GM12878 (cell line): ENCODE results near the gene HDGF. TPM values are rescaled to one million over a fixed set of nuclear protein-coding genes. Genes with fewer than 3 reads are reported as not detected.

ENCODE experiments used
- ATAC-seq: fragments of 200-7000 bp; cut with Tn5 transposase; 3 replicates; pipeline ENCODE4 v1.9.1; 2020; ENCODE audit warnings: mild to moderate bottlenecking, moderate library complexity
- BruUV-seq: library from RNA; stranded (reverse); fragments of 400-500 nt; replicated peaks from 2 replicates; lab custom pipeline; 2021; lab: Mats Ljungman, UMichigan
- CTCF ChIA-PET: fragments of 300-600 bp; sonication (Branson Sonifier 250); formaldehyde crosslinking; extraction: SDS; loops from one replicate; lab custom pipeline; 2021; ENCODE audit warnings: inconsistent platforms; lab: Yijun Ruan, JAX
- POLR2A ChIA-PET: fragments of 350-600 bp; formaldehyde crosslinking; extraction: SDS; loops from one replicate; lab custom pipeline; 2021; ENCODE audit warnings: inconsistent platforms; lab: Charles Lee
- RAD21 ChIA-PET: fragments of 300-600 bp; sonication (Branson Sonifier 250); formaldehyde crosslinking; loops from one replicate; lab custom pipeline; 2023; ENCODE audit warnings: antibody characterized with exemption; ENCODE audit not compliant: unreplicated experiment; lab: Charles Lee
- SMC1A ChIA-PET: fragments of 300-600 bp; sonication (Branson Sonifier 250); formaldehyde crosslinking; loops from one replicate; lab custom pipeline; 2023; ENCODE audit not compliant: unreplicated experiment, uncharacterized antibody; lab: Charles Lee
- DNase-seq: peaks from one replicate; pipeline ENCODE4 v3.0.0-alpha.2; 2011; ENCODE audit warnings: low read depth, low spot score
- FAIRE-seq: peaks from 3 replicates; lab custom pipeline; 2011; peaks lifted over from hg19 to GRCh38; lab: Jason Lieb, UNC
- H2AFZ ChIP-seq: 2 replicates; pipeline ENCODE4 v1.6.0; 2011; ENCODE audit warnings: low read depth, low read length, control low read depth; ENCODE audit not compliant: control insufficient read depth
- H3K27ac ChIP-seq: 2 replicates; pipeline ENCODE4 v1.5.1; 2011; ENCODE audit warnings: control low read depth; ENCODE audit not compliant: control insufficient read depth, insufficient read depth
- H3K27me3 ChIP-seq, 2 experiments: replicated peaks in 1 of 2; 2 replicates each; pipeline versions ENCODE4 v1.6.0 to v1.6.1; 2011; ENCODE audit warnings: low read length in 1 of 2; ENCODE audit not compliant: control insufficient read depth in 2 of 2, insufficient read depth in 2 of 2
- H3K36me3 ChIP-seq, 2 experiments: 2 replicates each; pipeline ENCODE4 v1.5.1; 2011; ENCODE audit warnings: low read length in 1 of 2; ENCODE audit not compliant: control insufficient read depth in 2 of 2, insufficient read depth in 2 of 2
- H3K4me1 ChIP-seq: 2 replicates; pipeline ENCODE4 v1.6.1; 2011; ENCODE audit warnings: mild to moderate bottlenecking, low read length, moderate library complexity, mixed read lengths; ENCODE audit not compliant: control insufficient read depth, insufficient read depth
- H3K4me2 ChIP-seq: 2 replicates; pipeline ENCODE4 v1.6.0; 2011; ENCODE audit warnings: control low read depth; ENCODE audit not compliant: control insufficient read depth, insufficient read depth
- H3K4me3 ChIP-seq: fragments of 200-600 bp; sonication (generic); 2 replicates; pipeline ENCODE4 v1.5.1; 2016
- H3K79me2 ChIP-seq: 2 replicates; pipeline ENCODE4 v1.6.0; 2011; ENCODE audit warnings: low read length; ENCODE audit not compliant: control insufficient read depth, insufficient read depth
- H3K9ac ChIP-seq: 2 replicates; pipeline ENCODE4 v1.8.0; 2011; ENCODE audit warnings: low read length, control low read depth, mixed read lengths; ENCODE audit not compliant: control insufficient read depth, insufficient read depth
- H3K9me3 ChIP-seq: replicated peaks from 3 replicates; pipeline ENCODE4 v1.5.1; 2011; ENCODE audit warnings: mild to moderate bottlenecking, low read length; ENCODE audit not compliant: control insufficient read depth, insufficient read depth
- H4K20me1 ChIP-seq: 2 replicates; pipeline ENCODE4 v1.6.0; 2011; ENCODE audit not compliant: control insufficient read depth, insufficient read depth
- HDAC6 ChIP-seq: fragments of 200-600 bp; sonication (generic); IDR thresholded peaks from one replicate; pipeline ENCODE4 v1.8.0; 2017; ENCODE audit warnings: antibody characterized with exemption; ENCODE audit not compliant: unreplicated experiment
- ZNF384 ChIP-seq: IDR thresholded peaks from 2 replicates; pipeline ENCODE4 v1.6.1; 2012; ENCODE audit warnings: low read depth, mild to moderate bottlenecking, low read length, improper control_type of control experiment, borderline replicate concordance
- WGBS: methylation state at CpG from one replicate; pipeline ENCODE4 v1.1.6; 2016; ENCODE audit warnings: low lambda C conversion rate; ENCODE audit not compliant: insufficient replicate concordance, insufficient coverage; ENCODE audit errors: missing lambda C conversion rate; 5-methylcytosine and 5-hydroxymethylcytosine counted together
- in situ Hi-C: fragments of 300-500 bp; cut with MboI; formaldehyde crosslinking; loops from 9 replicates; pipeline ENCODE4 v1.14.3; 2018; ENCODE audit warnings: mixed read lengths
- intact Hi-C: fragments of 100-400 bp; cut with micrococcal nuclease; formaldehyde crosslinking; loops from one replicate; pipeline ENCODE4 v1.14.2; 2022; ENCODE audit not compliant: unreplicated experiment
- polyA plus RNA-seq, 11 experiments: library from polyadenylated mRNA; depleted of rRNA in 4 of 11; unstranded in 6 of 11; stranded (reverse) in 5 of 11; fragments of >200 nt; fragmentation: Nextera tagmentation in 4 of 11; fragmentation: Illumina TruSeq in 1 of 11; extraction: Ambion mirVana in 4 of 11; extraction: Trizol in 1 of 11; gene quantifications; 1 replicate in 1 of 11; 2 replicates in 10 of 11; pipeline versions ENCODE4 v1.2.1 to v1.2.3, GENCODE V29; 2011 to 2016; ENCODE audit warnings: inconsistent platforms in 2 of 11, missing spikeins in 2 of 11, low read depth in 1 of 11
- total RNA-seq, 4 experiments: library from RNA; depleted of rRNA in 3 of 4; stranded (reverse); fragments of >200 nt in 3 of 4; fragmentation: Illumina TruSeq in 1 of 4; extraction: Trizol in 1 of 4; gene quantifications; 2 replicates each; pipeline versions ENCODE4 v1.2.1 to v1.2.3, GENCODE V29; 2013 to 2021
- TF ChIP-seq, protein P1 (sequence below): fragments of 450-650 bp; IDR thresholded peaks from 2 replicates; pipeline ENCODE4 v1.6.1; 2017; ENCODE audit warnings: mild to moderate bottlenecking, low read depth, inconsistent platforms; ENCODE audit not compliant: poor library complexity, severe bottlenecking
- TF ChIP-seq, protein P2 (sequence below): fragments of 450-650 bp; IDR thresholded peaks from 2 replicates; pipeline ENCODE4 v1.6.1; 2017; ENCODE audit warnings: mild to moderate bottlenecking

HDGF gene
- total and polyA plus RNA-seq, 10 of the 15 experiments (the other 5 are each of a cell fraction or from before 2014, with no cell fraction given): 28.3 to 372 (median 209) TPM

DNA sequence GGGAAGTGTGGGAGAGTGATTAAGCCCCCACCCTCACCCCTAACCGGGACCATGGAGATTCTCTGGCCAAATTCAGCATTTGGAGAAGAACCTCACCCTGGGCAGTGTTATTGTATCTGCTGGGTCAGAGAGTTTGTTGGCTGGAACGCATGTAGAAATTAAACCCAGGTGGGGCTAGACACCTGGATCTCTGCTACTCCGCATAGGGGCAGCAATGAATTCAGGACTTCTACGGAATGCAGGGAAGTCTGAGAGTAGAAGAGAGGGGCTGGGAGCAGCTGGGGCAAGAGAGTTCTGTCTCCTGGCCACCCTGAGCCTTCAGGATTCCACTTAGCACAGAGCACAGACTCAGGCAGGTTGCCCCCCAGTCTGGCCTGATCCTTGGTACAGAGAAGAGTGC lies 42.4 kb downstream of the HDGF start:
- Histone ChIP-seq H3K4me1 (peaks cover 6% of the 10 kb centered on the region), H4K20me1 (no peaks in the 10 kb centered on the region; the same call in 1 of the 2 replicates), H3K9me3 (no peaks in the 10 kb centered on the region), H3K79me2 (no peaks in the 10 kb centered on the region), H3K4me2 (no peak overlapping the region), H3K27ac (no peak overlapping the region), H3K27me3 (peaks cover 8 to 10% of the 10 kb centered on the region in 2 experiments), H2AFZ (no peak overlapping the region), H3K9ac (no peak overlapping the region)
- in situ Hi-C loops: no loop called here
- RAD21 ChIA-PET: no interaction called here
- CTCF ChIA-PET: interaction anchor here (3.6 to 9.5 kb wide), 3 partner anchors 18 to 82 kb away, joined by 24 to 157 read pairs (median 53); partner anchors contain the start of genes ISG20L2 and METTL25B
- SMC1A ChIA-PET: interaction anchor here (0.6 to 1.9 kb wide), 3 partner anchors 17 to 104 kb away, joined by 3 to 8 read pairs (median 5); no protein-coding TSS in a partner anchor
- FAIRE-seq: no peak
- POLR2A ChIA-PET: no interaction called here
- intact Hi-C loops: no loop called here
- TF ChIP-seq ZNF384: no peak
- TF ChIP-seq, protein P1, sequence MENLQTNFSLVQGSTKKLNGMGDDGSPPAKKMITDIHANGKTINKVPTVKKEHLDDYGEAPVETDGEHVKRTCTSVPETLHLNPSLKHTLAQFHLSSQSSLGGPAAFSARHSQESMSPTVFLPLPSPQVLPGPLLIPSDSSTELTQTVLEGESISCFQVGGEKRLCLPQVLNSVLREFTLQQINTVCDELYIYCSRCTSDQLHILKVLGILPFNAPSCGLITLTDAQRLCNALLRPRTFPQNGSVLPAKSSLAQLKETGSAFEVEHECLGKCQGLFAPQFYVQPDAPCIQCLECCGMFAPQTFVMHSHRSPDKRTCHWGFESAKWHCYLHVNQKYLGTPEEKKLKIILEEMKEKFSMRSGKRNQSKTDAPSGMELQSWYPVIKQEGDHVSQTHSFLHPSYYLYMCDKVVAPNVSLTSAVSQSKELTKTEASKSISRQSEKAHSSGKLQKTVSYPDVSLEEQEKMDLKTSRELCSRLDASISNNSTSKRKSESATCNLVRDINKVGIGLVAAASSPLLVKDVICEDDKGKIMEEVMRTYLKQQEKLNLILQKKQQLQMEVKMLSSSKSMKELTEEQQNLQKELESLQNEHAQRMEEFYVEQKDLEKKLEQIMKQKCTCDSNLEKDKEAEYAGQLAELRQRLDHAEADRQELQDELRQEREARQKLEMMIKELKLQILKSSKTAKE: no peak
- TF ChIP-seq, all 136 proteins: peak for 0
- ATAC-seq: no peak
- 68% methylated on average over 4 of the region's 4 CpGs for WGBS
- BruUV-seq: no TSS peak
- H3K4me3 ChIP-seq: no peak overlapping the region
- H3K36me3 ChIP-seq: no peaks in the 10 kb centered on the region; a peak in 2 of 4 replicates
- DNase-seq: no peak

DNA sequence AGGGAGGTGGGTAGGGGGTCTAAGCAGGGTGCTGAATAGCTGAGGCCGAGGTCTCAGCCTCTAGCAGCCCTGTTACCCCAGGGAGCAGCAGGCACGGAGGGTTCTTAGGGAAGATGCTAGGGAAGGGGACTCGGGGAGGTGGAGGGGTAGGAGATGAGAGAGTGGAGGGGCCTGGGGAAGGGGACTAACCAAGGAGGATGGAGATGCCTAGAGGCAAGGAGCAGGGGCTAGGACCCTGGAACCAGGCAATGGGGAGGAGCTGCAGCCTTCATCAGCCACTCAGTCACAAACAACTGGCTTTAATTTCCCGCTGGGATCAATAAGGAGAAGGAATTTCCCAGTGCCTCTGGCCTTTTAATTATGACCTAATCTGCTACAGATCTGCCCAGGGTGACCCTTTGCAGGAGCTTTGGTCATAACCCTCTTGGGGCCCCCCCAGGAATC lies 43.2 kb downstream of the HDGF start:
- Histone ChIP-seq H3K4me3 (no peak overlapping the region), H3K79me2 (no peaks in the 10 kb centered on the region), H3K27me3 (peaks cover 10 to 15% of the 10 kb centered on the region in 2 experiments), H3K9ac (no peak overlapping the region), H3K4me1 (peaks cover 6% of the 10 kb centered on the region)
- 41% methylated on average over 4 of the region's 4 CpGs for WGBS
- FAIRE-seq: no peak
- ATAC-seq: no peak
- ChIA-PET POLR2A (no interaction called here), SMC1A (interaction anchor here (1.2 to 1.9 kb wide), 2 partner anchors 18 kb away, joined by 5 to 8 read pairs; no protein-coding TSS in a partner anchor)
- intact Hi-C loops: no loop called here
- TF ChIP-seq, protein P2, sequence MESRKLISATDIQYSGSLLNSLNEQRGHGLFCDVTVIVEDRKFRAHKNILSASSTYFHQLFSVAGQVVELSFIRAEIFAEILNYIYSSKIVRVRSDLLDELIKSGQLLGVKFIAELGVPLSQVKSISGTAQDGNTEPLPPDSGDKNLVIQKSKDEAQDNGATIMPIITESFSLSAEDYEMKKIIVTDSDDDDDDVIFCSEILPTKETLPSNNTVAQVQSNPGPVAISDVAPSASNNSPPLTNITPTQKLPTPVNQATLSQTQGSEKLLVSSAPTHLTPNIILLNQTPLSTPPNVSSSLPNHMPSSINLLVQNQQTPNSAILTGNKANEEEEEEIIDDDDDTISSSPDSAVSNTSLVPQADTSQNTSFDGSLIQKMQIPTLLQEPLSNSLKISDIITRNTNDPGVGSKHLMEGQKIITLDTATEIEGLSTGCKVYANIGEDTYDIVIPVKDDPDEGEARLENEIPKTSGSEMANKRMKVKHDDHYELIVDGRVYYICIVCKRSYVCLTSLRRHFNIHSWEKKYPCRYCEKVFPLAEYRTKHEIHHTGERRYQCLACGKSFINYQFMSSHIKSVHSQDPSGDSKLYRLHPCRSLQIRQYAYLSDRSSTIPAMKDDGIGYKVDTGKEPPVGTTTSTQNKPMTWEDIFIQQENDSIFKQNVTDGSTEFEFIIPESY: no peak
- TF ChIP-seq HDAC6: no peak
- TF ChIP-seq, all 136 proteins: peak for 0
- no TSS peak for BruUV-seq
- no peak for DNase-seq
- H3K4me2 ChIP-seq: no peak overlapping the region
- H3K27ac ChIP-seq: no peak overlapping the region
- H2AFZ ChIP-seq: no peak overlapping the region
- H4K20me1 ChIP-seq: no peaks in the 10 kb centered on the region; the same call in 1 of the 2 replicates
- H3K9me3 ChIP-seq: no peaks in the 10 kb centered on the region
- ChIA-PET RAD21 (no interaction called here), CTCF (interaction anchor here (0.9 to 9.5 kb wide), 5 partner anchors 19 to 81 kb away, joined by 3 to 157 read pairs (median 24); partner anchors contain the start of genes ISG20L2 and METTL25B)
- in situ Hi-C loops: no loop called here
- no peaks in the 10 kb centered on the region; a peak in 2 of 4 replicates for H3K36me3 ChIP-seq
